Posterior cingulate gyrus (tissue), 11 donors: Measurements from ENCODE around the gene BRSK2.

Source experiments
- DNase-seq, 10 donors: peaks; one replicate each; pipeline versions ENCODE4 v3.0.0 to v3.0.0-alpha.2; 2020 to 2021; ENCODE audit warnings: mixed read lengths in 3 of 10
- intact Hi-C: fragments of 100-400 bp; cut with DNase I; formaldehyde crosslinking; loops from one replicate; pipeline ENCODE4 v1.15.1; 2023

Gene BRSK2

GRCh38 chr11:1501421-1502167, 111.9 kb downstream of the BRSK2 start:
- intact Hi-C loops: loop anchor here (5.0 kb wide), 1 partner anchor 34 kb away; no protein-coding TSS in a partner anchor
- peak in 4 of 10 donors; percentile 27 to 81 (median 72) for DNase-seq

GRCh38 chr11:1502168-1502953, 112.6 kb downstream of the BRSK2 start:
- intact Hi-C loops: loop anchor here (5.0 kb wide), 1 partner anchor 35 kb away; no protein-coding TSS in a partner anchor
- peak in 4 of 10 donors; percentile 21 to 73 (median 58) for DNase-seq

- DNase-seq: peak; percentile 51 to 96 (median 76)
- intact Hi-C loops: loop anchor here (5.0 kb wide), 1 partner anchor 36 kb away; no protein-coding TSS in a partner anchor
Measured at GRCh38 chr11:1502954-1503707, 113.4 kb downstream of the BRSK2 start.

GRCh38 chr11:1503708-1504104, 114.0 kb downstream of the BRSK2 start:
- intact Hi-C loops: loop anchor here (5.0 kb wide), 1 partner anchor 36 kb away; no protein-coding TSS in a partner anchor
- DNase-seq: peak in 8 of 10 donors; percentile 27 to 93 (median 57)

- peak in 4 of 10 donors; percentile 3 to 53 (median 29) for DNase-seq
- intact Hi-C loops: loop anchor here (5.0 kb wide), 1 partner anchor 37 kb away; no protein-coding TSS in a partner anchor
Measured at GRCh38 chr11:1504138-1504537, 114.4 kb downstream of the BRSK2 start.

- peak in 5 of 10 donors; percentile 8 to 75 (median 64) for DNase-seq
- intact Hi-C loops: loop anchor here (5.0 kb wide), 1 partner anchor 37 kb away; no protein-coding TSS in a partner anchor
Measured at GRCh38 chr11:1504581-1505290, 115.0 kb downstream of the BRSK2 start.

- intact Hi-C loops: no loop called here
Measured at GRCh38 chr11:1505480-1505879, 115.7 kb downstream of the BRSK2 start.

GRCh38 chr11:1506981-1507380, 117.2 kb downstream of the BRSK2 start:
- peak in 4 of 10 donors; percentile 12 to 65 (median 52) for DNase-seq

More at GRCh38 chr11:1505480-1505879, 115.7 kb downstream of the BRSK2 start:
- peak in 2 of 10 donors; percentile 32 to 51 for DNase-seq

GRCh38 chr11:1507381-1508140, 117.8 kb downstream of the BRSK2 start:
- intact Hi-C loops: no loop called here
- peak in 5 of 10 donors; percentile 8 to 70 (median 62) for DNase-seq

More at GRCh38 chr11:1506981-1507380, 117.2 kb downstream of the BRSK2 start:
- intact Hi-C loops: no loop called here

- intact Hi-C loops: no loop called here
- peak in 4 of 10 donors; percentile 16 to 70 (median 56) for DNase-seq
Measured at GRCh38 chr11:1508491-1508891, 118.8 kb downstream of the BRSK2 start.

- intact Hi-C loops: no loop called here
- DNase-seq: peak in 5 of 10 donors; percentile 5 to 73 (median 50)
Measured at GRCh38 chr11:1508986-1509385, 119.3 kb downstream of the BRSK2 start.

GRCh38 chr11:1509626-1510255, 120.0 kb downstream of the BRSK2 start:
- DNase-seq: peak in 3 of 10 donors; percentile 42 to 60 (median 49)
- intact Hi-C loops: loop anchor here (10.0 kb wide), 1 partner anchor 105 kb away; no protein-coding TSS in a partner anchor

GRCh38 chr11:1510351-1510750, 120.6 kb downstream of the BRSK2 start:
- DNase-seq: peak in 3 of 10 donors; percentile 29 to 78 (median 71)
- intact Hi-C loops: loop anchor here (10.0 kb wide), 1 partner anchor 106 kb away; no protein-coding TSS in a partner anchor

GRCh38 chr11:1510928-1511327, 121.2 kb downstream of the BRSK2 start:
- DNase-seq: peak in 4 of 10 donors; percentile 36 to 85 (median 81)
- intact Hi-C loops: loop anchor here (10.0 kb wide), 1 partner anchor 106 kb away; no protein-coding TSS in a partner anchor

- intact Hi-C loops: loop anchor here (10.0 kb wide), 1 partner anchor 107 kb away; no protein-coding TSS in a partner anchor
Measured at GRCh38 chr11:1511937-1512496, 122.3 kb downstream of the BRSK2 start.

More at GRCh38 chr11:1511937-1512496, 122.3 kb downstream of the BRSK2 start:
- peak in 3 of 10 donors; percentile 26 to 73 (median 58) for DNase-seq
